Osteocyte (in vitro differentiated cells): ENCODE results near the gene FANK1. TPM values are rescaled to one million over a fixed set of nuclear protein-coding genes. Genes with fewer than 3 reads are reported as not detected.
A peak's percentile ranks its signal among the peaks of the same experiment; 100 is the strongest.

Source experiments
- DNase-seq: peaks from one replicate; pipeline ENCODE4 v3.0.0; 2021; ENCODE audit warnings: mixed read lengths; ENCODE audit not compliant: unreplicated experiment; ENCODE audit errors: extremely low spot score
- H3K27ac Mint-ChIP-seq: one replicate; pipeline ENCODE4 v1.8.0; 2021; ENCODE audit warnings: mild to moderate bottlenecking, mixed read lengths; ENCODE audit not compliant: unreplicated experiment
- H3K27me3 Mint-ChIP-seq: one replicate; pipeline ENCODE4 v1.8.0; 2021; ENCODE audit warnings: mixed read lengths; ENCODE audit not compliant: unreplicated experiment
- H3K36me3 Mint-ChIP-seq: one replicate; pipeline ENCODE4 v1.8.0; 2021; ENCODE audit warnings: mixed read lengths; ENCODE audit not compliant: unreplicated experiment
- H3K4me1 Mint-ChIP-seq: one replicate; pipeline ENCODE4 v1.8.0; 2021; ENCODE audit warnings: mixed read lengths; ENCODE audit not compliant: unreplicated experiment
- H3K4me3 Mint-ChIP-seq: one replicate; pipeline ENCODE4 v1.8.0; 2021; ENCODE audit warnings: mild to moderate bottlenecking, moderate library complexity, mixed read lengths; ENCODE audit not compliant: unreplicated experiment
- H3K9me3 Mint-ChIP-seq: one replicate; pipeline ENCODE4 v1.8.0; 2021; ENCODE audit warnings: mixed read lengths; ENCODE audit not compliant: unreplicated experiment
- total RNA-seq: library from RNA; stranded (reverse); gene quantifications from 2 replicates; pipeline ENCODE4 v1.2.1, GENCODE V29; 2021
- TF ChIP-seq, protein P1 (sequence below): fragments of 200-600 bp; sonication (generic); IDR thresholded peaks from 2 replicates; pipeline ENCODE4 v1.5.0; 2021; ENCODE audit warnings: antibody characterized with exemption, mild to moderate bottlenecking, moderate library complexity

The FANK1 gene
- total RNA-seq, 1 donor from 2014 or later = 2.0 TPM

DNA sequence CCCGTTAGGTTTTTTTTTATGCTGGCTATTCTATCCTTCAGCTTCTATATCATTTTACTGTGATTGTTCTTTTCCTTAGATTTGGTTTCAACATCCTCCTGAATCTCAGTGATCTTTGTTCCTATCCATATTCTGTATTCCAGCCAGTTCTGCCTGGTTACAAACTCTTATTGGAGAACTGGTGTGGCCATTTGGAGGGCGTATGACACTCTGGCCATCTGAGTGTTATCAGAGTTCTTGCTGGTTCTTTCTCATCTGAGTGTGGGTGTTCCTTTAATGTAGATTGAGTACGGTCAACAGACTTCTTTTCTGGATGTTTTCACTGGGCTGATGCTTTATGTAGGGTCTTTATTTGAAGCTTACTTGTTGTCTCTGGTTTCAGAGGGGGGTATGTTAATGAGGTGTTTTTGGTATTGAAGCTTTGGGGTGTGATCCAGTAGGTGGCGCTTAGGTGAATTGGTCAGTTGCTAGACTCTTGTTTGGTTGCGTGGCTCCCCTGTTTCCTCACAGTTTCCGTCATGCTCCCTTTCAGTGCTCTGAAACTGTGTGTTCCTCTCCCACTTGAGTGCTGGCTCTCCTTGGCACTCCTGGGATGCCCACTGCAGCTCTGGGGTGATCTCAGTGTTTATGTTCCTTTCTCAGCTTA is 80.7 kb downstream of the FANK1 start:
- no peaks in the 10 kb centered on the region for H3K9me3 Mint-ChIP-seq
- no peaks in the 10 kb centered on the region for H3K27me3 Mint-ChIP-seq
- peaks cover 1% of the 10 kb centered on the region for H3K4me1 Mint-ChIP-seq
- DNase-seq = no peak
- H3K36me3 Mint-ChIP-seq = no peaks in the 10 kb centered on the region
- no peak overlapping the region for H3K27ac Mint-ChIP-seq
- H3K4me3 Mint-ChIP-seq = no peak overlapping the region
- TF ChIP-seq, protein P1, sequence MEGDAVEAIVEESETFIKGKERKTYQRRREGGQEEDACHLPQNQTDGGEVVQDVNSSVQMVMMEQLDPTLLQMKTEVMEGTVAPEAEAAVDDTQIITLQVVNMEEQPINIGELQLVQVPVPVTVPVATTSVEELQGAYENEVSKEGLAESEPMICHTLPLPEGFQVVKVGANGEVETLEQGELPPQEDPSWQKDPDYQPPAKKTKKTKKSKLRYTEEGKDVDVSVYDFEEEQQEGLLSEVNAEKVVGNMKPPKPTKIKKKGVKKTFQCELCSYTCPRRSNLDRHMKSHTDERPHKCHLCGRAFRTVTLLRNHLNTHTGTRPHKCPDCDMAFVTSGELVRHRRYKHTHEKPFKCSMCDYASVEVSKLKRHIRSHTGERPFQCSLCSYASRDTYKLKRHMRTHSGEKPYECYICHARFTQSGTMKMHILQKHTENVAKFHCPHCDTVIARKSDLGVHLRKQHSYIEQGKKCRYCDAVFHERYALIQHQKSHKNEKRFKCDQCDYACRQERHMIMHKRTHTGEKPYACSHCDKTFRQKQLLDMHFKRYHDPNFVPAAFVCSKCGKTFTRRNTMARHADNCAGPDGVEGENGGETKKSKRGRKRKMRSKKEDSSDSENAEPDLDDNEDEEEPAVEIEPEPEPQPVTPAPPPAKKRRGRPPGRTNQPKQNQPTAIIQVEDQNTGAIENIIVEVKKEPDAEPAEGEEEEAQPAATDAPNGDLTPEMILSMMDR = no peak

DNA sequence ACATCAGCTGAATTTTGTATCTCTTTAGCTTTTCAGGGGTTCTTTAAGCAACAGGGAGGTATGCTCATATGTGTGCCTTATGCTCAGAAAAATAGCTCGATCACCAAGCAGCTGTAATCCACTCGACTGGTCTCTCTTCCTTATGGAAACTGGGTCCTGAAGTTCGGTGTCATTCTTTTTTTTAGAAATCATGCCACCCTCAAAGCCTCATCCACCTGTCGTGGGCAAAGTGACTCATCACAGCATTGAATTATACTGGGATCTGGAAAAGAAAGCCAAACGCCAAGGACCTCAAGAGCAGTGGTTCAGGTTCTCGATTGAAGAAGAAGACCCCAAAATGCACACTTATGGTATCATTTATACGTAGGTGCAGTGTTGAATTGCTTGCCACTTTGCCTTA is 83.6 kb downstream of the FANK1 start:
- Mint-ChIP-seq H3K4me1 (peaks cover 20% of the 10 kb centered on the region), H3K27me3 (no peaks in the 10 kb centered on the region), H3K27ac (no peak overlapping the region), H3K9me3 (no peaks in the 10 kb centered on the region), H3K4me3 (no peak overlapping the region), H3K36me3 (no peaks in the 10 kb centered on the region)
- no peak for DNase-seq
- TF ChIP-seq, protein P1 = no peak

DNA sequence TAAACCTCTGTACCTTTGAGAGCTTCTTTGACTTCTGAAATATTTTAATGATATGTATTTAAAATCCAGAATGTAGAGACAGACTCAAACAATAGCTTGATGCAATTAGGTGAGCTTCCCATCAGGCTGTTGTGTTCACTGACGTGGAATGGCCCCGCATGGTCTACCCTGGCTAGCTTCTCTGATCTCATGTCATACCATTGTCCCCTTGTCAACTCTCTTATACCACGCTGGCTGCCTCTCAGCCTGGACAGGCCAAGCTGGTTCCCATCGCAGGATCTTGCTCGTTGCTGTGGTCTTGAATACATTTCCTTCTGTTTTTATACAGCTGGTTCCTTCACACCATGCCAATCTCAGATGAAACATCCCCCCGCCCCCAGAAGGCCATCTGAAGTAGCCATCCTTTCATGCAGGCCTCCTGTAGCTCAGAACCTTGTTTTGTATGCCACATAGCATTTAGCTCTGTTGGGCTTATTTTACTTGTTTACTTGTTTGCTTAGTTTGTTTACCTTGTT is 84.2 kb downstream of the FANK1 start:
- Mint-ChIP-seq H3K27ac (no peak overlapping the region), H3K9me3 (no peaks in the 10 kb centered on the region), H3K4me1 (peaks cover 22% of the 10 kb centered on the region)

DNA sequence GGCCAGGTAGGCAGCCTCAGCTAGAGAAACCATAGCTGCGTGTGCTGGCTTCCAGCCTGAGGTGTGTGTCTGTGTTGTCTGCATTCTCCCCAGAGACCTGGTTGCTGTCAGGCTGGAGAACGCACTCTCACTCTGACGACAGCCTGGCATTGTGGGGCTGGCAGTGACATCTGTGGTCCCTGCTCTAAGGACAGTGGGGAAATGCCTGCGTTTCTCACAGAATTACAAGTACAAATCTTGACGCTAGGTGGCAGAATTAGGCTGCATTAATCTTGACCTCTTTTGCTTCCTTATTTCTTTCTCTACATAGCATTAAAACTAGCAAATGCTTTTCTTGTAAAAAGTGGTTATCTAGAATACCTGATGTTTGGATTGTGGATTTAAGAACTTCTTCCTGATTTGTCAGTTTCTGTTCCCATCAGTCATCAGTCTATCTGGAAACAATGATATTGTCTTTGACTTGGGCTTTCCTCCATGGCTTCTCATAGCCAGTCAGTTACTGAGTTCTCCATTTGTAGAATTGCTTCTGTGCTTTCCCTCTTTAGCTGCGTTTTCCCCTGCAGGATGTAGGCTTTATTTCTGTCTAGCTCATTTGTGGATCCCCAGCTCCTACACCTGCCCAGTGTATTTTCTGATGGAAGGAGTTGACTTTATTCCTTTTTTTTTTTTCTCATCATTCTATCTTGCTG is 86.0 kb downstream of the FANK1 start:
- Mint-ChIP-seq H3K4me1 (peaks cover 22% of the 10 kb centered on the region), H3K27me3 (no peaks in the 10 kb centered on the region), H3K27ac (no peak overlapping the region), H3K4me3 (no peak overlapping the region), H3K36me3 (no peaks in the 10 kb centered on the region), H3K9me3 (no peaks in the 10 kb centered on the region)
- no peak for DNase-seq
- TF ChIP-seq, protein P1 = peak; percentile 77

More for the DNA sequence above, 84.2 kb downstream of the FANK1 start:
- no peak for DNase-seq
- TF ChIP-seq, protein P1 = no peak
- Mint-ChIP-seq H3K4me3 (no peak overlapping the region), H3K27me3 (no peaks in the 10 kb centered on the region), H3K36me3 (no peaks in the 10 kb centered on the region)

DNA sequence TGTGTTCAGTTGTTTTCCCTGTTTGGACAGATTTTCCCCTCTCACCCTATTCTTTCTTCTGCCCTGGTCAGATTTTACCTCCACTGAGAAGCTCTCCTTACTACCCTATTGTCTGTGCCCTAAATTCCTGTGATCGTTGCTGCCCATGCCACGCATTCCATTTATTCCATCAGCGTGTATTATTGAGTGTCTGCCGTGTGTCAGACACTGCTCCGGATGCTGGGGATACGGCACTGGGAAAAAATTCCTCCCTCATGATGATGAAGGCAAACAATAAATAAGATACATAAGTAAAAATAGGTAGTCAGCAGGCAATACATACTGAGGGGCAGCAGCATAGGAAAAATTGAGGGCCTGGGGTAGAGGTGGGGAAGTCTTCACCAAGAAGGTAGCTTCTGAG is 86.8 kb downstream of the FANK1 start:
- DNase-seq = no peak
- H3K27me3 Mint-ChIP-seq = no peaks in the 10 kb centered on the region
- no peak overlapping the region for H3K27ac Mint-ChIP-seq
- H3K36me3 Mint-ChIP-seq = no peaks in the 10 kb centered on the region
- no peak overlapping the region for H3K4me3 Mint-ChIP-seq
- no peaks in the 10 kb centered on the region for H3K9me3 Mint-ChIP-seq
- TF ChIP-seq, protein P1 = no peak
- peaks cover 22% of the 10 kb centered on the region for H3K4me1 Mint-ChIP-seq
